GM12865 (cell line): ENCODE measurements around the gene CD52.

Experiments used
- DNase-seq: peaks from one replicate; pipeline ENCODE4 v3.0.0; 2010; ENCODE audit warnings: low read depth
- H3K4me3 ChIP-seq: 2 replicates; pipeline ENCODE4 v1.5.1; 2011; ENCODE audit warnings: mild to moderate bottlenecking, low read depth, low read length, control low read depth
- TF ChIP-seq, protein P1 (sequence below): IDR thresholded peaks from 2 replicates; pipeline ENCODE4 v1.5.1; 2011; ENCODE audit warnings: low read length, control low read depth, low read depth, inconsistent platforms; ENCODE audit not compliant: insufficient read depth; ENCODE audit errors: missing control alignments

The CD52 gene

DNA sequence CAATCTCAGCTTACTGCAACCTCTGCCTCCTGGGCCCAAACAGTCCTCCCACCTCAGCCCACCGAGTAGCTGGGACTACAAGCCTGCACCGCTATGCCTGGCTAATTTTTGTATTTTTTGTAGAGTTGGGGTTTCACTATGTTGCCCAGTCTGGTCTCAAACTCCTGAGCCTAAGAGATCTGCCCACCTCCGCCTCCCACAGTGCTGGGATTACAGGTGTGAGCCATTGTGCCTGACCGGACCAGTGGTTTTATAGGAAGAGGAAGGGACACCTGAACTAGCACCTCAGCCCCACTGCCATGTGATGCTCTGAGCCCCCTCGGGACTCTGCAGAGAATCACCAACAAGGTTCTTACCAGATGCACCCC lies 32.1 kb downstream of the CD52 start:
- H3K4me3 ChIP-seq, result no peak overlapping the region
- no peak for DNase-seq
- TF ChIP-seq, protein P1, sequence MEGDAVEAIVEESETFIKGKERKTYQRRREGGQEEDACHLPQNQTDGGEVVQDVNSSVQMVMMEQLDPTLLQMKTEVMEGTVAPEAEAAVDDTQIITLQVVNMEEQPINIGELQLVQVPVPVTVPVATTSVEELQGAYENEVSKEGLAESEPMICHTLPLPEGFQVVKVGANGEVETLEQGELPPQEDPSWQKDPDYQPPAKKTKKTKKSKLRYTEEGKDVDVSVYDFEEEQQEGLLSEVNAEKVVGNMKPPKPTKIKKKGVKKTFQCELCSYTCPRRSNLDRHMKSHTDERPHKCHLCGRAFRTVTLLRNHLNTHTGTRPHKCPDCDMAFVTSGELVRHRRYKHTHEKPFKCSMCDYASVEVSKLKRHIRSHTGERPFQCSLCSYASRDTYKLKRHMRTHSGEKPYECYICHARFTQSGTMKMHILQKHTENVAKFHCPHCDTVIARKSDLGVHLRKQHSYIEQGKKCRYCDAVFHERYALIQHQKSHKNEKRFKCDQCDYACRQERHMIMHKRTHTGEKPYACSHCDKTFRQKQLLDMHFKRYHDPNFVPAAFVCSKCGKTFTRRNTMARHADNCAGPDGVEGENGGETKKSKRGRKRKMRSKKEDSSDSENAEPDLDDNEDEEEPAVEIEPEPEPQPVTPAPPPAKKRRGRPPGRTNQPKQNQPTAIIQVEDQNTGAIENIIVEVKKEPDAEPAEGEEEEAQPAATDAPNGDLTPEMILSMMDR, result no peak

GRCh38 chr1:26350343-26350700 lies 32.6 kb downstream of the CD52 start:
- no peak for DNase-seq
- no peak overlapping the region for H3K4me3 ChIP-seq
- TF ChIP-seq, protein P1, result no peak

DNA sequence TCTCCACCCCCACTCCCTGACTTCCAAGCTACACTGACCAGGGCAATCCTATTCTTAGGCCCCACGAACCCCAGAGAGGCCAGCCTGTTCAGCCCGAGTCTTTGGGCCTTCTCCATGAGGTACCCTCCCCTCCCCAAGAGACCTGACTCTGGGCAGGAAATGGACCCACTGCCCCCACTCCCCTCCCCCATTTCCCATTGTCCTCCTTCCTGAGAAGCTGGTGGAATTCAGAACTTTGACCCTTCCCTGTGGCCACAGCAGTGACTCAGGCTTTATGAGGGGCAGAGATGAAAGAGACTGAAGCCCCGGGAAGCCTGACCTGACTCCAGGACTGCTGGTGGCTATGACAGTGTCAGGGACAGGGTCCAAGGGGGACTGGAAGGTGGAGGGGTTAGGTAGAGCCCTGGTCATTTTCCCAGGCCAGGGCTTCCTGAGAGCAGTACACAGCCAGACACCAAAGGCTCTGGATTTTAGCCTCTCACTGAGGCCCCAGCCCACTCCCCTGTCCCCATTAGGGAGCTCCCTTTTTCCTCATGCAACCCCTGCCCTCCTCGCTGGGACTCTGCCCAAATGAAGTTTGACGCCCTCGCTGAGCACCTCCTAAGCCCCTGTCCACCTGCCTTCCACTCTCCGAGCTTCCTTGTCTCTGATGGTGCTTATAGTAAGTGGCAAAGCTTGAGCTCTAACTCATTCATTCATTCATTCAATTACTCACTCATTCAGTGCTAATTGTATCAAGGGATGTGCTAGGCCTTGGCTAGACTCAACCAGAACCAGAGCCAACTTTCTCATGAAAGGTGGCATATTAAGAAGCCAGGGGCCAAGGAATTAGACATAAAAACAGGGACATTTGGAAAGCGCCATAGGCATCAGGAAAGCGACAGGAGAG lies 33.2 kb downstream of the CD52 start:
- TF ChIP-seq, protein P1, result no peak
- no peak for DNase-seq
- no peak overlapping the region for H3K4me3 ChIP-seq

DNA sequence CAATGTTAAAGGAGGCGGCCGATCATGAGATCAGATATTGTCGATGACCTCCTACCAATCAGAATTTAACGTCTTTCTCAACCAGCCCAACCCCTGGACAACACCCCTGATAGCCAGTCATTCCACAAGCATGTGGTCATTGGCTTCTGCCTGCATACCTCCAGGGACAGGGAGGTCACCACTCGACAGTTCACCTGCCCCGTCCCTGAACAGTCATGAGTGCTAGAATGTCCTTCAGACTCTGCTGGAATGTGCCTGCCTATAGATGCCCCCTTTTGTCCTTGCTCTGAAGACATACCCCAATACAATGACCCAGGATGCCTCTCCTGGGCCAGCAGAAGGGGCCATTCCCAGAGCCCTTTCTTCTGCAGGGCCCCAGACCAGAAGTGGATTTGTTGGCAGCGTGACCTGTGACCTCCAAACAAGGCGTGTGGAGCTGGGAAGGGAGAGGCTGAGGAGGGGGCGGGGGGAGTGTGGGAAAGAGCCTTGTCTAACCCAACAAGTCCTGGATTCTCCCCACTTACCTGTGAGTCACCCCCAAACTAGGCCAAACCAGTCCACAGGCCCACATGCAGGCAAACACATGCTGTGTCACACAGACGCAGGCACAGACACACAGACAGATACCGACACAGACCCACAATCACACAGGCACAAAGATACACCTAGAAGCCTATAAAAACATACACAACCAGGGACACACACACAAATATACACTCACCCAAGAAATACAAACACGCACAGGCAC lies 34.0 kb downstream of the CD52 start:
- no peak for DNase-seq
- no peak overlapping the region for H3K4me3 ChIP-seq
- TF ChIP-seq, protein P1, result no peak

DNA sequence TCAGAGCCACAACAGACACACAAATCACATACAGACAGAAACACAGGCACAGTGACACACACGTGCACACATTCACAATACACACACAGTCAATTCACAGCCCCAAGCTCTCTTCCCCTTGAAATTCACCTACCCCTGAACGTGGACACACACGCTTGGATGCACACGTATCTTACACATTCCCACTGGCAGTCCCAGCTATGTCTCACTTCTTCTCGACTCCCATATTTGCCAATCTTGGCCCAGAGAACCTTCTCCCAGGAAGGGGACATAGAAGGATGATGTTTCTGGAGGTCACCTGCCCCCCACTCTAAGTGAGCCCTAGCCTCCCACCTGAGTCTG lies 34.6 kb downstream of the CD52 start:
- TF ChIP-seq, protein P1, result no peak
- no peak overlapping the region for H3K4me3 ChIP-seq
- no peak for DNase-seq

DNA sequence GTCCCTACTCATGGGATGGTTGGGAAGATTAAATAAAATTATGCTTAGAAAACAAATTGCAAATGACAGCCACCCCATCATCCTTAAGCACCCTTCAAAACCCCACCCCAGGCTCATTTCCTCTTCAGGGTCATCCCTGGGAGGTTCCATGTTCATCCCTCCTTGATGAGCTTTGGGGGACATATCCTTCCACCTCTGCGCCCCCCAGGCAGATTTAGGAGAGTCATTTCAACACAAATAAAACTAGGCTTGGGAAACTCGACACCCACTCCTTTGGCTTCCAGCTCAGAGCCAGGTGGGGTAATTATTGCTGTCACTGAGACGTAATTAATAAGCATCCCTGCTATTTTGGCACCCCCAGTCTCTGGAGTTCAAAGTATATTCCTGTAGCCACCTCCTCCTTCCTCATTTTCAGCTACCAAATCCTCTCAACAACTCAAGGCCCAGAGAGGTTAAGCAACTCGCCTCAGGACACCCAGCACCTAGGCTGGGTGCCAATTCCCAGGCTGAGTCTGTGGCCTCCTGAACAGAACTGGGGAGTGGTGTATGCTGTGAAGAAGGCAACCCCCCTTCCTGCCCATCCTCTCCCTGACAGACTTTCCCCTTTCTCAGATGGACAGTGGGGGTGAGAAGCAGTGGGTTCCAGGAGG lies 35.6 kb downstream of the CD52 start:
- H3K4me3 ChIP-seq, result no peak overlapping the region
- DNase-seq, result no peak
- TF ChIP-seq, protein P1, result no peak
